ENCODE results near the gene MANSC1. TPM values are rescaled to one million over a fixed set of nuclear protein-coding genes. Genes with fewer than 3 reads are reported as not detected.

Gene MANSC1
- total and polyA plus RNA-seq, 2 of the 13 experiments (the other 11 are each of a cell fraction or from before 2014, with no cell fraction given): 1.9 to 4.2 TPM

GRCh38 chr12:12356896-12357718 lies 7.1 kb upstream of the MANSC1 start, which contains the start of gene BORCS5 (continued):
- TF ChIP-seq NFKBIZ (CRISPR knock-in tag; IDR thresholded peaks at IDR 0.05) (no peak), TBX3 (IDR thresholded peaks at IDR 0.05; ENCODE audit: borderline replicate concordance) (no peak), ZBTB1 (CRISPR knock-in tag; IDR thresholded peaks at IDR 0.05; ENCODE audit: borderline replicate concordance) (no peak), CAMTA2 (CRISPR knock-in tag; IDR thresholded peaks at IDR 0.05; ENCODE audit: borderline replicate concordance) (no peak), SKI (IDR thresholded peaks at IDR 0.05; ENCODE audit: partially characterized antibody) (peak; percentile 24), HIC2 (CRISPR knock-in tag; IDR thresholded peaks at IDR 0.05; ENCODE audit: low read depth) (no peak; the same call in 1 of the 2 replicates), SATB2 (CRISPR knock-in tag; IDR thresholded peaks at IDR 0.05) (no peak), GTF2F1 (IDR thresholded peaks at IDR 0.05; ENCODE audit: low read length) (0 out of 2 replicates have a peak, but pooled peaks have one; percentile 34), DRAP1 (CRISPR knock-in tag; IDR thresholded peaks at IDR 0.05) (peak; percentile 72; the same call in 1 of the 2 replicates), ZBTB26 (CRISPR knock-in tag; IDR thresholded peaks at IDR 0.05; ENCODE audit: borderline replicate concordance) (peak; percentile 44; the same call in 1 of the 2 replicates), ZNF775 (CRISPR knock-in tag; IDR thresholded peaks at IDR 0.05; ENCODE audit: borderline replicate concordance) (no peak), REXO4 (CRISPR knock-in tag; IDR thresholded peaks at IDR 0.05; ENCODE audit: borderline replicate concordance) (no peak), HDAC1 (CRISPR knock-in tag; IDR thresholded peaks at IDR 0.05) (peak; percentile 78), ZNF510 (CRISPR knock-in tag; IDR thresholded peaks at IDR 0.05; ENCODE audit: low read depth) (peak; percentile 79; the same call in 1 of the 2 replicates), NONO (IDR thresholded peaks at IDR 0.05) (no peak), NONO (CRISPR knock-in tag; conservative IDR thresholded peaks at IDR 0.05) (0 out of 2 replicates have a peak, but pooled peaks have one; percentile 28), PBX2 (CRISPR knock-in tag; IDR thresholded peaks at IDR 0.05) (no peak), ZMAT5 (CRISPR knock-in tag; IDR thresholded peaks at IDR 0.05; ENCODE audit: borderline replicate concordance, low read depth) (no peak), FOSL2 (CRISPR knock-in tag; IDR thresholded peaks at IDR 0.05) (peak; percentile 19; the same call in 1 of the 2 replicates)

Data from HepG2 (cell line).